Keratinocyte (primary cell): ENCODE measurements around the gene STOM. TPM values are rescaled to one million over a fixed set of nuclear protein-coding genes. Genes with fewer than 3 reads are reported as not detected.

ENCODE experiments used
- DNase-seq: peaks from one replicate; pipeline ENCODE4 v3.0.0-alpha.2; 2011; ENCODE audit warnings: low read depth, missing footprints, low spot score
- FAIRE-seq: peaks from 2 replicates; lab custom pipeline; 2011; peaks lifted over from hg19 to GRCh38; lab: Jason Lieb, UNC
- H2AFZ ChIP-seq: 2 replicates; pipeline ENCODE4 v1.6.0; 2012; ENCODE audit warnings: low read length, control low read depth, inconsistent platforms; ENCODE audit not compliant: control insufficient read depth
- H3K27ac ChIP-seq: 2 replicates; pipeline ENCODE4 v1.5.1; 2011; ENCODE audit warnings: low read length; ENCODE audit not compliant: control insufficient read depth, insufficient read depth
- H3K27me3 ChIP-seq: 3 replicates; pipeline ENCODE4 v1.6.0; 2011; ENCODE audit warnings: low read length; ENCODE audit not compliant: control insufficient read depth, insufficient read depth; ENCODE audit errors: extremely low read depth
- H3K36me3 ChIP-seq, 2 experiments: 2 replicates in 1 of 2; 3 replicates in 1 of 2; pipeline ENCODE4 v1.5.1; 2011; ENCODE audit warnings: low read length in 2 of 2, mild to moderate bottlenecking in 1 of 2; ENCODE audit not compliant: control insufficient read depth in 2 of 2, insufficient read depth in 2 of 2; ENCODE audit errors: extremely low read depth in 1 of 2
- H3K4me1 ChIP-seq: 3 replicates; pipeline ENCODE4 v1.5.1; 2011; ENCODE audit warnings: low read length; ENCODE audit not compliant: control insufficient read depth, insufficient read depth; ENCODE audit errors: extremely low read depth
- H3K4me2 ChIP-seq: 3 replicates; pipeline ENCODE4 v1.6.0; 2011; ENCODE audit warnings: low read depth, low read length; ENCODE audit not compliant: control insufficient read depth, insufficient read depth; ENCODE audit errors: extremely low read depth
- H3K4me3 ChIP-seq, 3 experiments: fragments of 200-600 bp in 1 of 3; sonication (generic) in 1 of 3; 2 replicates in 2 of 3; 3 replicates in 1 of 3; pipeline ENCODE4 v1.5.1; 2011 to 2016; ENCODE audit warnings: low read length in 3 of 3, mild to moderate bottlenecking in 3 of 3, control low read depth in 2 of 3, inconsistent platforms in 1 of 3, low read depth in 1 of 3, mixed read lengths in 1 of 3, mixed run types in 1 of 3, moderate library complexity in 1 of 3; ENCODE audit not compliant: control insufficient read depth in 2 of 3, insufficient read depth in 2 of 3; ENCODE audit errors: extremely low read depth in 1 of 3
- H3K79me2 ChIP-seq: 2 replicates; pipeline ENCODE4 v1.6.0; 2012; ENCODE audit warnings: low read length; ENCODE audit not compliant: control insufficient read depth, insufficient read depth
- H3K9ac ChIP-seq: 3 replicates; pipeline ENCODE4 v1.6.0; 2011; ENCODE audit warnings: low read length; ENCODE audit not compliant: control insufficient read depth, insufficient read depth; ENCODE audit errors: extremely low read depth
- H3K9me1 ChIP-seq: 3 replicates; pipeline ENCODE4 v1.6.0; 2011; ENCODE audit warnings: low read length; ENCODE audit not compliant: control insufficient read depth, insufficient read depth; ENCODE audit errors: extremely low read depth
- H3K9me3 ChIP-seq: 2 replicates; pipeline ENCODE4 v1.5.1; 2012; ENCODE audit warnings: low read depth, low read length; ENCODE audit not compliant: control insufficient read depth
- H4K20me1 ChIP-seq: 3 replicates; pipeline ENCODE4 v1.6.0; 2011; ENCODE audit warnings: low read length; ENCODE audit not compliant: control insufficient read depth, insufficient read depth; ENCODE audit errors: extremely low read depth
- CTCF ChIP-seq, 3 experiments: IDR thresholded peaks in 1 of 3; conservative IDR thresholded peaks in 1 of 3; optimal IDR thresholded peaks in 1 of 3; 2 replicates in 2 of 3; 3 replicates in 1 of 3; pipeline versions ENCODE3 to v1.5.1; 2011; ENCODE audit warnings: low read length in 3 of 3, mild to moderate bottlenecking in 3 of 3, moderate library complexity in 2 of 3, control low read depth in 1 of 3, inconsistent platforms in 1 of 3; ENCODE audit not compliant: insufficient read depth in 2 of 3; ENCODE audit errors: extremely low read depth in 1 of 3
- EZH2 ChIP-seq: IDR thresholded peaks from one replicate; pipeline ENCODE4 v1.6.1; 2012; ENCODE audit warnings: inconsistent platforms, mild to moderate bottlenecking, low read length, moderate library complexity
- dilution Hi-C: fragments of 300-500 bp; cut with MboI; formaldehyde crosslinking; loops from one replicate; pipeline ENCODE4 v1.7.0; 2020; ENCODE audit warnings: low sequenced_read_pairs; ENCODE audit not compliant: extremely low pct_ligation_motif_present
- polyA plus RNA-seq, 5 experiments: library from polyadenylated mRNA; depleted of rRNA in 3 of 5; stranded (reverse) in 3 of 5; stranded (forward) in 1 of 5; unstranded in 1 of 5; fragments of >200 nt; gene quantifications; 1 replicate in 1 of 5; 2 replicates in 3 of 5; 3 replicates in 1 of 5; pipeline versions ENCODE4 v1.2.1 to v1.2.3, GENCODE V29; 2011 to 2012; ENCODE audit warnings: missing spikeins in 2 of 5, low read depth in 1 of 5, low replicate concordance in 1 of 5

Gene STOM
- polyA plus RNA-seq, 1 donor (not counting 4 experiments of a cell fraction or from before 2014, with no cell fraction given) = 121 TPM

- Histone ChIP-seq H3K9me3 (no peaks in the 10 kb centered on the region), H3K9me1 (no peaks in the 10 kb centered on the region), H3K4me3 (no peak overlapping the region), H4K20me1 (no peaks in the 10 kb centered on the region), H3K4me1 (peaks cover 7% of the 10 kb centered on the region), H3K27me3 (no peaks in the 10 kb centered on the region), H3K79me2 (no peaks in the 10 kb centered on the region), H3K4me2 (no peak overlapping the region), H3K27ac (no peak overlapping the region), H2AFZ (no peak overlapping the region), H3K36me3 (peaks cover 0 to 12% of the 10 kb centered on the region in 2 experiments), H3K9ac (no peak overlapping the region)
- DNase-seq (no peak), FAIRE-seq (no peak)
- dilution Hi-C loops = no loop called here
- TF ChIP-seq EZH2 (no peak), CTCF (optimal IDR thresholded peaks at IDR 0.05 in 1 of 3, IDR thresholded peaks at IDR 0.05 in 1 of 3, conservative IDR thresholded peaks at IDR 0.05 in 1 of 3; ENCODE audit: extremely low read depth in 1 of 3, insufficient read depth in 2 of 3, low read length in 3 of 3) (no peak)
These were observed 74.3 kb downstream of the STOM start for GRCh38 chr9:121295662-121296191.

GRCh38 chr9:121294866-121295661 is 75.0 kb downstream of the STOM start:
- Histone ChIP-seq H2AFZ (no peak overlapping the region), H3K9me3 (no peaks in the 10 kb centered on the region), H3K4me1 (peaks cover 8% of the 10 kb centered on the region), H4K20me1 (no peaks in the 10 kb centered on the region), H3K9ac (no peak overlapping the region), H3K27me3 (no peaks in the 10 kb centered on the region), H3K36me3 (peaks cover 0 to 11% of the 10 kb centered on the region in 2 experiments), H3K4me2 (no peak overlapping the region), H3K9me1 (no peaks in the 10 kb centered on the region), H3K4me3 (no peak overlapping the region), H3K27ac (no peak overlapping the region), H3K79me2 (no peaks in the 10 kb centered on the region)
- FAIRE-seq = no peak
- no peak for TF ChIP-seq EZH2
- TF ChIP-seq CTCF (optimal IDR thresholded peaks at IDR 0.05 in 1 of 3, IDR thresholded peaks at IDR 0.05 in 1 of 3, conservative IDR thresholded peaks at IDR 0.05 in 1 of 3; ENCODE audit: extremely low read depth in 1 of 3, insufficient read depth in 2 of 3, low read length in 3 of 3) = no peak
- dilution Hi-C loops = no loop called here
- DNase-seq = no peak
